Measurements from ENCODE around the gene OR6X1. TPM values are rescaled to one million over a fixed set of nuclear protein-coding genes. Genes with fewer than 3 reads are reported as not detected.

OR6X1 gene
- total and polyA plus RNA-seq, 8 donors, result not detected

DNA sequence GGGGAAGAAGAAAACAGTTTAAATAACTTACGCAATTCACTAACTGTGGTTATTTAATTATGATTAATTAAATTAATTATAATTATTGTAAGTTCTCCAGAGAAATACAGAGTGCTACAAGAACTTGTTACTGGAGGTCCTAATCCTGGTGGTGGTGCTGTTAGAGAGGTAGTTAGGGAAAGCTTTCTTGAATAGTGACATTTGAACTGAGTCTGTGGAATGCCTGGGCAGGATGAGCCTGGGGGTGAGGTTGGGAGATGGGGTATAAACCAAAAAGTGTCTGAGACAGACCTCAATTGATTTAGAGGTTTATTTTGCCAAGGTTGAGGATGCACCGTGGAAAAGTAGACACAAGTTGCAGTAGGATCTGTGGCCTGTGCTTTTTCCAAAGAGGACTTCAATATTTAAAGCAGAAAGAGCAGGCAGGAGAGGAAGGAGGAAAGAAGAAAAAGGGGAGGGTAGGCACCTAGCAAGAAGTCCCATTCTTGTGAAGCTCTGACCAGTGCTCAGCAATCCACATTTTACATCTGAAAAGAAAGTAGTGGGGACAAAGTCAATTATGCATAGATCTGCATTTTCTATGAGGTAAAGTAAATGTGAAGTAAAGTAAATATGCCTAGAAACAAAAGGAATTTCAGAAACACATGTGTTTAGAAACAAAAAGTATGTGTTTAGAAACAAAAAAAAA, 8.4 kb downstream of the OR6X1 start:
- TF ChIP-seq, protein P1, sequence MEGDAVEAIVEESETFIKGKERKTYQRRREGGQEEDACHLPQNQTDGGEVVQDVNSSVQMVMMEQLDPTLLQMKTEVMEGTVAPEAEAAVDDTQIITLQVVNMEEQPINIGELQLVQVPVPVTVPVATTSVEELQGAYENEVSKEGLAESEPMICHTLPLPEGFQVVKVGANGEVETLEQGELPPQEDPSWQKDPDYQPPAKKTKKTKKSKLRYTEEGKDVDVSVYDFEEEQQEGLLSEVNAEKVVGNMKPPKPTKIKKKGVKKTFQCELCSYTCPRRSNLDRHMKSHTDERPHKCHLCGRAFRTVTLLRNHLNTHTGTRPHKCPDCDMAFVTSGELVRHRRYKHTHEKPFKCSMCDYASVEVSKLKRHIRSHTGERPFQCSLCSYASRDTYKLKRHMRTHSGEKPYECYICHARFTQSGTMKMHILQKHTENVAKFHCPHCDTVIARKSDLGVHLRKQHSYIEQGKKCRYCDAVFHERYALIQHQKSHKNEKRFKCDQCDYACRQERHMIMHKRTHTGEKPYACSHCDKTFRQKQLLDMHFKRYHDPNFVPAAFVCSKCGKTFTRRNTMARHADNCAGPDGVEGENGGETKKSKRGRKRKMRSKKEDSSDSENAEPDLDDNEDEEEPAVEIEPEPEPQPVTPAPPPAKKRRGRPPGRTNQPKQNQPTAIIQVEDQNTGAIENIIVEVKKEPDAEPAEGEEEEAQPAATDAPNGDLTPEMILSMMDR (IDR thresholded peaks at IDR 0.05), result no peak
- H3K27ac ChIP-seq, result no peak overlapping the region
- no peak overlapping the region for H3K4me3 ChIP-seq
- H3K36me3 ChIP-seq, result no peaks in the 10 kb centered on the region
- H3K9me3 ChIP-seq, result no peaks in the 10 kb centered on the region
- no peaks in the 10 kb centered on the region for H3K27me3 ChIP-seq
- intact Hi-C loops (cut with DNase I), result no loop called here
- ATAC-seq (no peak), DNase-seq (no peak)
- H3K4me1 ChIP-seq, result peaks cover 0 to 8% of the 10 kb centered on the region in 2 donors

DNA sequence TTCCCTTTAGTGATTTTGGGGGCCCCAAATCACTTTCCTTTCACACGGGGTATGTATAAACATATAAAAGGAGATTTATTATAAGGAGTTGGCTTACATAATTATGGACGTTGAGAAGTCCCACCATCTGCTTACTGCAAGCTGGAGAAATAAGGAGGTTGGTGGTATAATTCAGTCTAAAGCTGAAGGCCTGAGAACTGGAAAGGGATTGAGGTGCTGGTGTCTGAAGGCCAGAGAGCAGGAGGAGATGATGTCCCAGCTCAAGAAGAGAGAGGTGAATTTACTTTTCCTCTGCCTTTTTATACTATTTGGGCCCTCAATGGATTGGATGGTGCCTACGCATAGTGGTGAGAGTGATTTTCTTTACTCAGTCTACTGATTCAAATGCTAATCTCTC, 11.6 kb downstream of the OR6X1 start:
- ATAC-seq, result no peak
- Histone ChIP-seq H3K4me1 (peaks cover 8 to 26% of the 10 kb centered on the region in 2 donors), H3K4me3 (no peak overlapping the region), H3K27ac (no peak overlapping the region), H3K27me3 (no peaks in the 10 kb centered on the region), H3K36me3 (no peaks in the 10 kb centered on the region), H3K9me3 (no peaks in the 10 kb centered on the region)
- no peak for DNase-seq
- intact Hi-C loops (cut with DNase I), result no loop called here
- TF ChIP-seq, protein P1 (IDR thresholded peaks at IDR 0.05), result no peak

DNA sequence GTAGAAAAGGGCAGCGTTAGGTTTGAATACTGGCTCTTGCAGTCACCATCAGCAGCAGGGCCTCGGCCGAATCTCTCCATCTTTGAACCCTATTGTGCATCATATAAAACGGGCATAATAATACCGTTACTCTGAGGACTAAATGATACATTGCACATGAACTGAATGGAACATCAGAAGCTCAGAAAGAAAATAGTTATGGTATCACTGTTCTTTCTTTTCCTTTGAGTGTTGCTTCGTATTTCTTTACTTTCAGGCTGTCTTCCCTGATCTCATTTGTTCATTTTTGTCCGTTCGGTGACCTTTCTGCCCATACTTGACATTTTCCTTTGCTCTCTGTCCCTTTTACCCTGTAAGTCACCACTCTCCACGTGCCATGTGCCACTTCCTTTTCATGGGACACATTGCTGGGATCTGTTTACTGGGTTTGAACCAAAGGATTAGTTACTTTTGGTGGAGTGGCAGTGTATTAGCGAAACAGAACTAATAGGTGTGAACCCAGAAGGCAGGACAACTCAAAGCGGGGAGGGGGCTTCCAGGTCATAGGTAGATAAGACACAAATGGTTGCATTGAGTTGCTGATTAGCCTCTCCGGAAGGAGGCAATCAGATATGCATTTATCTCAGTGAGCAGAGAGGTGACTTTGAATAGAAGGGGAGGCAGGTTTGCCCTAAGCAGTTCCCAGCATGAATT, 12.1 kb downstream of the OR6X1 start:
- peak; percentile 32 for ATAC-seq
- TF ChIP-seq, protein P1 (IDR thresholded peaks at IDR 0.05), result no peak
- intact Hi-C loops (cut with DNase I), result no loop called here
- peaks cover 8 to 26% of the 10 kb centered on the region in 2 donors for H3K4me1 ChIP-seq
- H3K27ac ChIP-seq, result peak overlapping the region; percentile 44 to 76
- DNase-seq, result peak in 1 of 4 donors; percentile 0
- H3K9me3 ChIP-seq, result no peaks in the 10 kb centered on the region
- peak overlapping the region; percentile 86 to 94 for H3K4me3 ChIP-seq
- no peaks in the 10 kb centered on the region for H3K36me3 ChIP-seq
- no peaks in the 10 kb centered on the region for H3K27me3 ChIP-seq

DNA sequence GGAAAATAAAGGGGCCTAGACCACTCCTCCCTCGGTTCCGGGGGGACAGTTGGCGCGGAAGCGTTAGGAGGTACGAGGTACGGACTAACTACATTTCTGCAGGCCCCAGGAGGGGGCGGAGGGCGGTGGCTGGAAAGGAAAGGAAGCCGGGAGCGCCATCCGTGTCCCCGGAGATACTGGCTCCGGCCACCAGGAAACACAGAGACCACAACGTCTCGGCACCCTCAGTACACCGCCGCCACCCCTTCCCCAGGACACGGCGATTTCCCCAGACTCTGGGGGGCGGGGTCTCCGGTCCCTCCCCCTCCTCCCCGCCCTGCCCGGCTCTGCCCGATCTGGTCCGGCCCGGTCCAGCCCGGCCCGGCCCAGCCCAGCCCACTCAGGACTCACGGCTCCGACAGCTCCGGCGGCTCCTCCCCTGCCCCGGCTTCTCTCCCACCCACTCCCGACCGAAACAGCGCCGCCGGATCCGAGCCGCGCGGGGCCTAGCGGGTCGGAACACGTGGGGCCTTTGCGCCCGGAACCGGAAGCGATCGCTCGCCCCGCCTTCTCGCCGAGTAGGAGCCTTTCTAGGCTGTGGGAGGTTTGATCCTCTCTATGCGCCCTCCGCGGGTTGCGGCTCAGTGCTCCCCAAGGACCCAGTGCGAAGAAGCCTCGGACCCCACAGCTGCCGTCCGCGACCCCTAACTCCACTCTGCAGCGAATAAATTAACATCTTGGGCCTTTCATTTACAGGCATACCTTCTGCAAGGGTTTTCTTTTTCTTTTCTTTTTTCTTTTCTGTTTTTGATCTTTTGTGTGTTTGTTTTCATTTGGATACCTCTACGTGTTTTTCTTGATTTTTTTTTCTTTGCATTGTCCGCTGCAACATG, 12.9 kb downstream of the OR6X1 start, which contains the start of gene ZNF202:
ZNF202 (minus strand) TSS at position 502 of the 872 bp plus-strand sequence. CDS start 10,772 bp downstream, outside the sequence.
- DNase-seq (peak; percentile 88 to 97 (median 93)), ATAC-seq (peak; percentile 100)
- peak within 1 kb of the TSS; percentile 86 to 94 for H3K4me3 ChIP-seq
- peak within 1 kb of the TSS; percentile 44 to 76 for H3K27ac ChIP-seq
- no peaks in the 10 kb centered on the region for H3K9me3 ChIP-seq
- H3K4me1 ChIP-seq, result peaks cover 8 to 26% of the 10 kb centered on the region in 2 donors
- no peaks in the 10 kb centered on the region for H3K36me3 ChIP-seq
- intact Hi-C loops (cut with DNase I), result no loop called here
- TF ChIP-seq, protein P1 (IDR thresholded peaks at IDR 0.05), result peak in 1 of 2 donors; percentile 20
- no peaks in the 10 kb centered on the region for H3K27me3 ChIP-seq

Data from left lung (tissue), 10 donors.